Measurements from ENCODE around the gene ZBTB7C.

Gene ZBTB7C

DNA sequence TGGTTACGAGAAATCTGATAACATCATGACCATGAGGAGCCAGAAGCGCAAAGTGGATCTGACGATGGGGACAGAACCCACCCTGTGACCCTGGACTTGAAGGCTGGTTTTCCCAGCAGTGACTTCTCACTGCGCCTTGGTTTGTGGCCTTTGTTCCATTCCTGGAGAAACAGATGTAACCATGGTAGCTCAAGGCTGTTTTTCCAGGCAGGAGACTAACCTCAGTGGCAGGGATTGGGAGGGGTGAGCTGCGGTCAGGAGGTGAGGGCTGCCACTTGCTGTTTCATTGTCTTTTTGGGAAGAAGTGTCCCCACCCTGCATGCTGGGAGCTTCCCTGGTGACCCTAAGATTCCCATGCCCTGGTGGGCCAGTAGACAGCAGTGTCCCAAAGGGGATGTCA is 362.3 kb downstream of the ZBTB7C start:
- no peak for DNase-seq

DNA sequence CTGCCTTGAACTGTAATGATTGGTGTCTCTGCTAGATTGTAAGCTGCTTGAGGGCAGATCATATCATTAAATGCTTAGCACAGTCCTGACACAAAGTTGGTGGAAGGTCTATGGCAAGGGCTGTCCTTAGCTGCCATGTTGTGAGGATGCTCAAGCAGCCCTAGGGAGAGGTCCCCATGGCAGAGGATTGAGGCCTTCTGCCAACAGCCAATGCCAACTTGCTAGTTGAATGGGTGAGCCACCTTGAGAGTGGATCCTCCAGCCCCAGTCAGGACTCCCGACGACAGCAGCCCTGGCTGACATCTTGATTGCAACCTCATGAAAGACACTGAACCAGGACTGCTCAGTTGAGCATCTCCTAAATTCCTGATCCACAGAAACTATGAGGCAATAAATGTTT is 363.4 kb downstream of the ZBTB7C start:
- no peak for DNase-seq

DNA sequence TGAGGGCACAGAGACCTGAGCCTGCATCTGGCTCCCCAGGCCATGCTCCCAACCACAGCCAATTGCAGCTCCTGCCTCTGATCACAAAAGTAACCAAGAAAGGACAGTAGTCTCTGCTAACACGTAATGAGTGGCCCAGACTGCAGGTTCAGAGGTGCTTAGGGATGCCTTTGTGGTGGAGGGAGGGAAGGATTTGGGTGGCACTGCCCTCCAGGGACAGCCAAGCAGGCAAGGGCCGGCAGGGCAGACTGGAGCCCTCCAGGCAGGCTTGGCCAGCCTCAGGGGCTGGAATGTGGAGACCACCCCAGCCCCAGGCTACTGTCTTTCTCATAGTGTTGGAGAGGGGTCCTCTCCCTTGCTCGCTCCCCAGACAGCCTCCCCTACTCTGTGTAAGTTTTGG is 364.2 kb downstream of the ZBTB7C start:
- DNase-seq, result no peak

DNA sequence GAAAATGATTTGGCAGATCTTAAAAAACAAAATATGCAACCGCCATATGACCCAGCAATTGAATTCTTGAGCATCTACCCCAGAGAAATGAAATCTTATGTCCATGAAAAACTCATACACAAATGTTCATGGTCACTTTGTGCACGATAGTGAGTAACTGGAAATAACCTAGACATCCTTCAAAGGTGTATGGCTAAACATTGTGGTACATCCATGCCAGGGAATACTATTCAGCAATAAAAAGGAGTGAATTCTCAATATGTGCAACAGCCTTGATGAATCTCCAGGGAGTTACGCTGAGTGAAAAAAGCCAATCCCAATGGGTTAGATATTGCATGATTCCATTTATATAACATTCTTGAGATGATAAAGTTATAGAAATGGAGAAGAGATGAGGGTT is 366.0 kb downstream of the ZBTB7C start:
- DNase-seq, result no peak

DNA sequence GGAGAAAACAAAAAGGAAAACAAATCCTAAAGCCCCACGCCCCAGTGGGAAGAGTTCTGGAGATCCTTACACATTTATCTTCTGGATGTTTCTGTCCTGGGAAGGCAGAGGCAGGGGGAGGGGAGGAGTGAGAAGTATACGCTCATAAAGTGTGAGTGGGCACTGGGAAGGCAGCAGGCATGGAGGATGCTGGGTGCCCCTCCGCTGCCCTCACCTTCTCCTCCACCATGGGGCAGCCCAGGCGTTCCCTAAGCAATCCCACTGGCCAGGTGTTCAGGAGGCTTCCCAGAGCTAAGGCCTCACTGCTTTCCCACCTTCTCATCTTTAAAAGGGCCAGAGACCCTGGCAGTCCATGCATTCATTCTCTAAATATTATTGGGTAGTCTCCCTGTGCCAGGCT is 366.8 kb downstream of the ZBTB7C start:
- no peak for DNase-seq

DNA sequence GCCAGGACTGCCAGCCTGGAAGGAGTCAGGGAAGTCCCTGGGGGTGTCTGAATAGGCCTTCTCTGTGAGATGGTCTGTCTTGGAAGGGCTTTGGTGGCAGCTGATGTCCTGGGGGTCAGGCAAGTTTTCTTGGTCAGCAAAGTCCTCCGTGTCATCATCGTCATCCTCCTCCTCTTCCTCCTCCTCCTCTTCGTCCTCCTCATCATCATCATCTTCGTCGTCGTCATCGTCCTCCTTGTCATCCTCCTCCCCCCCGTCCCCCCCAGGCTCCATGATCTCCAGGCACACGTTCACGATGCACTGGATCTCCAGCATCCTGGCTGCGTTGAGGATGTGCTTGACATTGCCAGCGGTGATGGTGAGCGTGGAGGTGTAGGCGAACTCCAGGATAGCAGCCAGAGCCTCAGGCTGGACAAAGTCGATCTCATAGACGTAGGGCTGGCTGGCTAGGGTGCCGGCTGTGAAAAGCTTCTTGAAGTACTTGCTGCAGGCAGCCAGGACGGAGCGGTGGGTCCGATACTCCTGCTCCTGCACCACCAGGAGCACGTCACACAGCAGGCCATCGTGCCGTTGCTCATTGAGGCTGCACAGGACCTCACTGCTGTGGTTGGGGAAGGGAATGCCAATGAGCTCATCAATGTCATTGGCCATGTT is 368.6 kb downstream of the ZBTB7C start:
- no peak for DNase-seq

DNA sequence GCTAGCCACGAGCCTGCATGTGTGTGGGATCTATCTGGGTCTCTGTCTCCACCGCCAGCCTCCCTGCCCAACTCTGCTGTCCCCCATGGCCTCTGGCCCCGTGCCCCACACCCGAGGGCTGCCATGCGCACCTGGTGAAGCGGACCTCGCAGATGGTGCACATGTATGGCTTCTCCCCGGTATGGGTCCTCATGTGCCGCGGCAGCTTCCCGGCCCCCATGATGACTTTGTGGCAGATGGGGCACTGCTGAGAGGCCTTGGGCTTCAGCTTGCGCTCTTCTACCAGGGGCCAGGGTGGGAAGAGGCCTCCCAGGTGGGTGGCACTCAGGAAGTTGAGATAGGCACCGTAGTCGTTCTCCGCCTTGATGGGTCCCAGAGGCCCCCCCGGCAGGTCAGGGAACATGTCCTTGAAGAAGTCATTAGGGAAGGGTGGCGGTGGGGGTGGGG is 369.4 kb downstream of the ZBTB7C start:
- no peak for DNase-seq

DNA sequence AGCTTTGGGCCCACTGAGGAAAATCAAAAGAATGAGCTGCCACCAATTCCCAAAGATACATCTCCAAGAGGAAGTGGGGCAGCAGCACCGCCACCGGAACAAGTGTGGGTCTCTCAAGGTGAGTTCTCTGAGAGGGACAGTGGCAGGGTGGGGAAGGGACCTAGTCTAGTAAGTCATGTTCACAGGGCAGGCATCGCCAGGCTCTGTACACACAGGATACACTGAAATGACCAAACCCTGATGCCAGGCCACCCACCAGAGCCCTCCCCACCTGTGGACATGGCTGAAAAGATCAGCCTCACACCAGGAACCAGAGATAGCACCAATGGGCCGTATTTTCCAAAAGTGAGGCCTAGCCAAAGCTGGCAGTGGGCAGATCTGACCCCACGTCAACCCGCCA is 370.5 kb downstream of the ZBTB7C start:
- DNase-seq, result no peak

DNA sequence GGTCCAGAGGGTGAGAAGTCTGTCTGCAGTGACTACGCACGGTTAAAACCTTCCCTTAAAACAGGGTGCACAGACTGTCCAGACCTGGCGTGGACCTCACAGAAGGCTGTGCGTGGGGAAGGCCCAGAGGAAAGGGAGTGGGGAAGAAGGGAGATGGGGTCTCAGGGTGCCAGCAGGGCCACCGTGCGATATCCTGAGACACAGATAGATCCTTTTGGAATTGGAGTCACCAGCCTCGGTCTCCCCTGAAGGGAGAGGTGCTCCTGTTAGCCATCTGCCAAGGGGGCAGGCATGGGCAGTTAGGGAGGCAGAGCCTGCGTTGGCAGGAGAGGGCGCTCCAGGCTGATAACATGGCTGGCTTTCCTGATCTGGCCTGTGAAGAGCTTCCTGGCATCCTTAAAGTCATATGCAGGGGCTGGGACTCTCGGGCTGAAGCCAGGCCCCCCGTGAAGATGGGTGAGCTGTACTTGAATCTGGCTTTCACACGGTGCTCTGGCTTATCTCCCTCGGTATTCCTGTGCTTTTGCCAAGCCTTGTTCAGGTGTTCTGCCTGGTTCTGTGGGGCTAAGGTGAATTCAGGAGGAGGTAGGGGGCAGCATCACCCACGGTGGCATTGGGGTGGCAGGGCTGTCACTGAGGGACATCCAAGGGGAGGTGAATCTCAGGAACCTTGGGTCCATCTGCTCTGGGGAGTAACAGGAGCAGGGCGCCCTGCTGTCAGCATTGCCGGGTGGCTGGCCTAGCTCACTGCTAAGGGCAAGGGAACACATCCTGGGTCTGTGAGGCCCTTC is 371.5 kb downstream of the ZBTB7C start:
- DNase-seq, result peak; percentile 17

DNA sequence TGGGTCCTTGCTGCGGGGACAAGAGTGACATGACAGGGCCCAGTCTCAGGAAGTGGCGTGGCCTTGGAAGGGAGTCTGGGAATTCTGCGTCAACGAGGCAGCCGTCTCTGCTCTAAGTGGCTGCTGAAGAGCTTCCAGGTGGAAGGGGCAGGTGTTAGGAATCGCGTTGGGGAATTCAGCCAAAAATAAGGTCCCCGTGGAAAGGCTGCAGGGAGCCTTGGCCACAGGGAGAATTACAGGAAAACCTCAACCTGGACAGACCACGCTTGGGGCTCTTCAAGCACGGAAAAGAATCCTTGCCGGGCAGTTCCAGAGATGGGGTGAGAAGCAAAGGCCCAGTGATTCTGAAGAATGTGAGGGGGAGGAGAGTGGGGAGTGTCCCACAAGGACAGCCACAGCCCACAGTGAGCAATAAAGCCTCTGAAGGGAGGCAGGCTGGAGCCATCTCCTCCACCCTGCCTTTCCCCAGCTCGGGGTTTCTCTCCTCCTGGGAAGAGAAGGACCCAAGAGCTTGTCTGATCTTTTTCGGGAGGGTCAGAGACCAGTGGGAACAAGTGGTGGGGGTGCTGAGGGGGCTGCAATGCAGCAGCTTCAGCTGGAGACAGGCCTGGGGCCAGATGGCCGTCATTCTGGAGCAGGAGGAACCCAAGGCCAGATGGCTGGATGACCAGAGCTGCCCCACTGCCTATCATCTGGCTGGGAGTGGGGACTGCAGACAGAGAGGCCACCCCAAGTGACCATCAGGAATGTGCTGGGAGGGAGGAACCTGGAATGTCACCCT is 372.4 kb downstream of the ZBTB7C start:
- DNase-seq, result no peak

DNA sequence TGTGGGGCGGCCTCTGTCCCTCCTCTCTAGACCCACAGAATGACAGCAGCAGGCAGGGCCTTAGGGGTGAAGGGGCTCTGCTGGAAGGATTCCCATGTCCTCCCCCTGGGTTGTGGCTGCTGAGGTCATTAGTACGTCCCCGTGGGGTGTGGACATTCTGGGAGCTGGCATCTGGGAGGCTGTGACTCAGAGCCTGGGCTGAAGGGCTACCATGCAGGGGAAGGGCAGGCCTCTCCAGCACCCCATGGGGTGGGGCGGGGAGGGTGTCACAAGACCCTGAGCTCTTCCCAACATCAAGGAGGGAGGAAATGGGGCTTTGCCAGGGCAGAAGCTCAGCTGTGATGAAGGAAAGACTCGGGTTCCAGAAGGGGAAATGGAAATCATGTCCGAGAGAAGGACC is 373.0 kb downstream of the ZBTB7C start:
- DNase-seq, result no peak

DNA sequence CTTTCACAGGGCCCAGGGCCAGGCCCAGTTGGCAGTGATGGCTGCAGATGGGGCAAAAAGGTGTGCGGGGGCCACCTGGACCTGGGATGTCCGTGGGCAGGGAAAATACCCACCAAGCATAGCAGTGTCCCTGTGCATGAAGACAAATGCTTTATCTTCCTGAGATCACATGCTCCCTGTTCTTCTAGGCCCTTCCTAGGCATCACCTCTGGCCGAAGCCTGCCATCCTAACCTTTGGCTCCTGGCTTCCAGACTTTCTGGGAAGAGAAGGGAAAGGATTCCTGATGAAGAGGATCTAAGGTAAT is 373.7 kb downstream of the ZBTB7C start:
- DNase-seq, result no peak

DNA sequence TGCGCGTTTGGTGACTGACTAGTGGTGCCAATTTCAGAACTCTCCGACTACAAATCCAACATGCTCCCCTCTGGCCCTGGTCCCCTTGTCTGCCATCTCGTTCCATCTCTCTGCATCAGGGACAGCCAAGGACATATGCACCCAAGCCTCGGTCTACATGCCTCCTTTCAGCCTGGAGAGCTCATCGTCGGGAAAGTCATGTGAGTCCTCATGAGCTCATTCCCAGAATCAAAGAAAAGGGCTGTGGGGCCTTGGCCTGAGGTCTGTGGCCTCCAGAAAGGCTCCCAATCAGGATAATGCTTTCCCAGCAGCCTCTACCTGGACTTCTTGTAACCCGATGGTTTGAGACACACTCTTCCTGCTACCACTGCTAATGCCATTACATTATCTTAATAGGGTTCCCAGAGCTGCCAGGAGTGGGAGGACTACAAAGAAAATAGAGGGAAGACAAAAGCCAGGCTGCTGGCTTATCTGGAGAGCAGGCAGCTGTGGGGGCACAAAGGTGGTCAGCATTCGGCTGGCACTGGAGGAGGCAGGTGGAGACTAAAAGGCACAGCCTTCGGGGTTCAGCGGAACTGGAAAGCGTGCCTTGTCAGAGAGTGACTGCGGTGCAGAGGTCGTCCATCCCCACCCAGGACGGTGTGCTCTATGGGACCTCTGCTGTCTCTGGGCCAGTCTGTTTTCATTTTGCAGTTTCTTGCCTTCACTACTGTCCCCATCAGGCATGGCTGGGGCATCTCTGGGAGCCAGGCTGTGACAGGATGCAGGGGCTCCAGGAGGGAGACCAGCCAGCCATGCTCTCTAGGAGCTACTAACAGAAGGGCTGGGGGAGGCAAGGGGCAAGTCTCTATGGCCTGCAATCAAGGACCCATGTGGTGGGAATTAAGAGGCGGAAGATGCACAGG is 374.3 kb downstream of the ZBTB7C start:
- no peak for DNase-seq

DNA sequence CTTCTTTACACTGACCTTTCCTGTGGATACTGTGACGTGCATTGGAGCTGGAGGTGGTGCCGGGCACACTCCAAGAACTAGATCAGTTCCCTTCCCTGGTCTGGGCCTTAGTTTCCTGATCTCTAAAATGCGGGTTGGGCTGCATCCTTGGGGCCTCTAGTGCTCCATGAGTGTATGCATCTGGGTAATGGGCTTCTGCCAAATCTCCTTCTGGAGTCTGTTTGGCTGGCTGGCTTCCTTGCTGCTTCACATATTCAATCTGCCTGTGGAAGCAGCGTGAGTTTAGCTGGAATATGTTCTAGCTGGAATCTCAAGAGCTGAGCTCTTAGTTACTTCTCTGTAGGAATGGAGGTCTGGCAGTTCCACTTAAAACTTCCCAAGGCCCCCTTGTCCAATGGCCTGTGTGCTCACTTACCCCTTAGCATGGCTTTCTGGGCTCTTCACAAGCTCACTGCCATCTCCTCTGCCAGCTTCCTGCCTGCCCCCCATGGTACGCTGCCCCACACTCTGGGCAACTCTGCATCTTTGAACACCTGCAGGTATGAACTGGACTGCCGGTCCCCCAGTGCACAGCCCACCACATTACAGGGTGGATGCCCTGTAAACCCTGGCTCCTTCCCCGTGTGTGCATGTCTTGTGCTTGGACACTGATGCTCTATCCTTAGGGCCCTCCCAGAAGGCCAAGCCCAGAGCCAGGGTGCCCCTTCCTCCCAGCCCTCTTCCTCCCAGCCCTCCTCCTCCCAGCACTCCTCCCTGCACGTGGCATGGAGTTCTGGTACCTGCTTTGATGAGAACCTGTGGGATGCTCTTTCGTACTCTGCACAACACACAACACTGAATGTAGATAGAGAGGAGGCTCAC is 375.2 kb downstream of the ZBTB7C start:
- no peak for DNase-seq

DNA sequence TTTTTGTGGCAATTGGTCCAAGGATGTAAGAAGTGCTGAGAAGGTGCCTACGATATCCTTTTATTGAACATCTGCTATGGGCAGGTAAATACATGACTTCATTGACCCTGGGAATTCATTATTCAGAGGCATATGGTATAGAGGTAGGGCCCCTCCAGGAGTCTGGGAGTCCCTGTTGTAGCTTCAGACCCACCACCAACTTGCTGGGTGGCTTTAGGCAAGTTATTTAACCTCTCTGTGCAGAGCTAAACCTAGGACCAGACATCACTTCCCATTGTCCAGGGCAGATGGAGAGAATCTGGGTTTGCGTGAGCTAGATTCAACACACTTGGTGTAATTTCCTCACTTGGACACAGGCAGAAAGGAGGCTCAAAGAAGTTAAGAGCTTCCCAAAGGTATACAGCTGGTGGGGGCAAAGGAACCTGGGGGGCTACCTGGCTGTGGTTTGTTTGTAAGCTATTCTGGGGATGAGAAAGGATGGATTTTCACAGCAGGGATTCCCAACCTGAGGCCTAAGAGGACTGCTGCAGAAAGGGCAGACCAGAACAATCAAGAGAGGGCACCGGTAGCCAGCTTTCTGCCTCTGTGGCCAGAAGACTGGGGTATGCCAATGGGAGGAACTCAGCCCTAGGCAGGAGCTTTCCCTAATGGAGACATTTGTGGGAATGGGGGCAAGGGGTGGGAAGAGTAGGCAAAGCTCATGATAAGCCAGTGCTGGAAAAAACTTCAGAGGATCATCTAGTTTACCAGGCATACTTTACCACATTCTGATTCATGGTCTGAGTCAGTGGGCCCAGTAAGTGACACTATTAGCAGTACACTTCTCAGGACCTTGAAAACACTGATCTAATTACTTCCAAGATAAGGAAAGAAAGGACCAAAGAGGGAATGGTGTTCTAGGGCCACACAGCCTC is 376.1 kb downstream of the ZBTB7C start:
- DNase-seq, result no peak

DNA sequence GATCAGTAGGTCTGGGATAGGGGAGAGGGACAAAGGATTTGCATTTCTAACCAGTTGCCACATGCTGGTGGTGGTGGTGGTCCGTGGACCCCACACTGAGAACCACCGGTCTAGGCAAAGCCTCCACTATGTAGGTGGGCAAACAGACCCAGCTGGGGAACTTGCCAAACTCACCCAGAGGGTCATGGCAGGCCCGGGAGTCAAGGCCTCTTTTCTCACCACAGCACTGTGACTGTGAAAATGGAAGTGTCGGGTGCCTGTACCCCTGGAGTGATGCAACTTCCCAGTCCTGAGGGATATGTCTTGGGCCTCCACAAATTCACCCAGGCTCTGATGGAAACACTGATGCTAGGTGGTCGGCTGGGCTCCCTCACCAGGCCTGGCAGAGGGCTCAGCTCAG is 377.5 kb downstream of the ZBTB7C start:
- DNase-seq, result no peak

DNA sequence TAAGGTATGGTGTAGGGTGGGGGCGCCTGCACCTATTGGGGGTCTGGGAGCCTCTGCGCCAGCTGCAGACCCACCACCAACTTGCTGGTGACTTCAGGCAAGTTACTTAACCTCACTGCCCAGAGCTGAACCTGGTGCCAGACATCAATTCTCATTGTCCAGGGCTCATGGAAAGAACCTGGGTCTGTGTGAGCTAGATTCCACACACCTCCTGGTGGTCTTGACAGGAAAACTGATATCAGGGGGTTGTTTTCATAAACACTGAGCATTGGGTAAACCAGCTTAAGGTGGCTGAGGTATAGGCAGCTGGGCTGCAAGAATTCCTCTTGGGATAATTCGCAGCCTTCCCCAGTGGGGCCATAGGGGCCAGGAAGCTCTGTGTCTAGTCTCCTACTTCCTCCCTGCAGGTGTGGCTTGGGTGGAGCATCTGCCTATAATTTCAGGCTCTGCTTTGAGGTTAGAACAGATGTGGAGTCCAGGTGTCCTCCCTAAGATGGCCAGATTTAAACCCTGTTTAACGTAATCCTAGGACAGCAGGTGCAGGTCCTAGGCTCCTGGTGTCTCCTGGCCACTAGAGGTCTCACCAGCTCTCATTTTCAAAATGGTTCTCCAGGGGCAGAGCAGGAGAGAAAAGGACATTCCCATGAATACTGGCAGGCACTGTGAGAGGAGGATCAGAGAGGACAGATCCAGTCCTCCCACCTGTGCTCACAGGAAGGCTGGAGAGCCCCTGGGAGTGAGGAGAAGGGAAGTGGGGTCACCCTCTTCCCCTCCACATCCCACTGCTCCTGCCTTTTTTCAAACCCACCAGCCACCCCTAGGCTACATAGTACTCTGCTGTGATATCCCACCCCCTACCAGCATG is 378.3 kb downstream of the ZBTB7C start:
- DNase-seq, result peak; percentile 96

DNA sequence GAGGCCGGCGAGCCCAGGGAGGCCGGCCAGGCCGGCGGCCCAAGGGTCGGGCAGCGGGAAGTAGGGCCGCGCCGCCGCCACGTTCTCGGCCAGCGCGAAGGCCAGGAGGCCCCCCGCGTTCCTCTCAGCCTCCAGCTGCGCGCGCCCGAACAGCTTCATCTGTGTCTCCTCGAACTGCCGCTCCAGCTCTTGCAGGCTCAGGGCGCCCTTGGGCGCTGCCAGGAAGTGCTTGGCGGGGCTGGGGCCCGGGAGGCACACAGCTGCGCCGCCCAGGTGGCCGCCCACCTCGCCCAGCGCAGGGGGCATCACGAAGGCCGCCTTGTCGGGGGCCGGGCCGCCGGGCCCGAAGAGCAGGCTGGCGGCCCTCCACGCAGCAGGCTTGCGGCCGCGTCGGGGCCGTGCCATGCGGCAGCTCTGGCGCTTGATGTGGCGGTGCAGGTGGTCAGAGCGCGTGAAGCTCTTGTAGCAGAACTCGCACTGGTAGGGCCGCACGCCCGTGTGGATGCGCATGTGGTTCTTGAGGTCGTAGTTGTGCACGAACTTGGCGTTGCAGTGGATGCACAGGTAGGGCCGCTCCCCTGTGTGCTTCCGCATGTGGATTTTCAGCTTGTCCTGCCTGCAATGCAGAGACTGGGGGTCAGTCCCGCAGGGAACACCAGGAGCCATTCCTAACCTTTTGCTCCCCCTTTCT is 379.7 kb downstream of the ZBTB7C start:
- DNase-seq, result no peak

DNA sequence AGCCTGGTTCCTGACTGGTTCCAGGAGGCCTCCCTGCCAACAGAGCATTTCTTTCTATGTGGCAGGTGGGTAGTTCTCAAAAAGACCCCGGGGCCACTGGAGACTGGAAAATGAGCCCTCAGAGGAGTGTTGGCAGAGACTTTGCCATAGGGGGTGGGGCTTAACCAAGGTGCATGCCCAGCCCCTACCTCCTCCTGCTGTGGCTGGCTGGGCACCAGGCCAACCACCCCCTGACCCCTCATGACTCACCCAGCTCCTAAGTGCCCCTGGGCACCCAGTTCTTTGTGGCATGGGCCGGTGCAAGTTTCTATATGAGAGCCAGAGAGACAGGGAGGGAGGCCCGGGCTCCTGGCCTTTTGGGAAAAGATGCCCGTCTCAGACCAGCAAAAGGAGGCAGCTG is 380.5 kb downstream of the ZBTB7C start:
- DNase-seq, result peak; percentile 28

All from NCI-H146 (cell line).